IPS-18a (cell line): Measurements from ENCODE around the gene PXDN.
"Not testable (repeated sequence)": the region's sequence is repeated elsewhere in the genome, so short reads cannot be mapped to it uniquely, and the experiment has no call there.

Experiments used
- H3K27ac ChIP-seq: one replicate; pipeline ENCODE4 v1.5.1; 2013; ENCODE audit warnings: low read length
- H3K27me3 ChIP-seq: one replicate; pipeline ENCODE4 v1.6.1; 2013; ENCODE audit warnings: mild to moderate bottlenecking, low read length; ENCODE audit not compliant: control insufficient read depth, insufficient read depth
- H3K36me3 ChIP-seq: one replicate; pipeline ENCODE4 v1.6.1; 2013; ENCODE audit warnings: low read depth, low read length; ENCODE audit not compliant: control insufficient read depth
- H3K4me1 ChIP-seq: one replicate; pipeline ENCODE4 v1.6.1; 2013; ENCODE audit warnings: low read depth, low read length; ENCODE audit not compliant: control insufficient read depth
- H3K4me3 ChIP-seq: one replicate; pipeline ENCODE4 v1.5.1; 2013; ENCODE audit warnings: low read length
- H3K9ac ChIP-seq: one replicate; pipeline ENCODE4 v1.6.1; 2013; ENCODE audit warnings: mild to moderate bottlenecking, low read length, moderate library complexity
- H3K9me3 ChIP-seq: one replicate; pipeline ENCODE4 v1.6.1; 2013; ENCODE audit warnings: low read depth, low read length; ENCODE audit not compliant: control insufficient read depth

Gene PXDN

GRCh38 chr2:1627628-1628381 lies 116.5 kb downstream of the PXDN start:
- H3K4me3 ChIP-seq = no peak overlapping the region
- H3K27me3 ChIP-seq = no peaks in the 10 kb centered on the region
- peaks cover 4% of the 10 kb centered on the region for H3K36me3 ChIP-seq
- no peaks in the 10 kb centered on the region for H3K9me3 ChIP-seq
- H3K4me1 ChIP-seq = peaks cover 25% of the 10 kb centered on the region
- H3K27ac ChIP-seq = no peak overlapping the region
- no peak overlapping the region for H3K9ac ChIP-seq

DNA sequence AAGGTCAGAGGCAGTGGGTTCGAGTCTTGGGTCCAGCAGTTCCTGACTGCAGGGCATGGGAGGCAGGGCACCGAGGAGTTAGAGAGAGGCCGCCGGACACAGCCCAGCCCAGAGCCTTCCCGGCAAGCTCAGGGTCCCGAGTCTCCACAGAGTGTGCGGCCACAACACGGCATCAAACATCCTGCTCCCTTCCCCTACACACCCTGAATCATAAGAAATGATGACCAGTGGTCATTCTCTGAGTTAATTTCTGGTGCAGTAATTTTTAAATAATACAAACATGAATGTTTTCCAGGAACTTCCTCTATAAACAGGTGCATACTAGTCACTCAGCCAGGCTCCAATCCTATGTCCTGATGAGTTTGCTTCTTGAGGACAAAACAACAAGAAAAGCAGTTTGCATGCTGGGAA lies 118.0 kb downstream of the PXDN start:
- Histone ChIP-seq H3K9me3 (no peaks in the 10 kb centered on the region), H3K36me3 (no peaks in the 10 kb centered on the region), H3K4me3 (peak overlapping the region; percentile 53), H3K27ac (peak overlapping the region; percentile 84), H3K27me3 (no peaks in the 10 kb centered on the region), H3K4me1 (peaks cover 25% of the 10 kb centered on the region), H3K9ac (peak overlapping the region; percentile 57)

DNA sequence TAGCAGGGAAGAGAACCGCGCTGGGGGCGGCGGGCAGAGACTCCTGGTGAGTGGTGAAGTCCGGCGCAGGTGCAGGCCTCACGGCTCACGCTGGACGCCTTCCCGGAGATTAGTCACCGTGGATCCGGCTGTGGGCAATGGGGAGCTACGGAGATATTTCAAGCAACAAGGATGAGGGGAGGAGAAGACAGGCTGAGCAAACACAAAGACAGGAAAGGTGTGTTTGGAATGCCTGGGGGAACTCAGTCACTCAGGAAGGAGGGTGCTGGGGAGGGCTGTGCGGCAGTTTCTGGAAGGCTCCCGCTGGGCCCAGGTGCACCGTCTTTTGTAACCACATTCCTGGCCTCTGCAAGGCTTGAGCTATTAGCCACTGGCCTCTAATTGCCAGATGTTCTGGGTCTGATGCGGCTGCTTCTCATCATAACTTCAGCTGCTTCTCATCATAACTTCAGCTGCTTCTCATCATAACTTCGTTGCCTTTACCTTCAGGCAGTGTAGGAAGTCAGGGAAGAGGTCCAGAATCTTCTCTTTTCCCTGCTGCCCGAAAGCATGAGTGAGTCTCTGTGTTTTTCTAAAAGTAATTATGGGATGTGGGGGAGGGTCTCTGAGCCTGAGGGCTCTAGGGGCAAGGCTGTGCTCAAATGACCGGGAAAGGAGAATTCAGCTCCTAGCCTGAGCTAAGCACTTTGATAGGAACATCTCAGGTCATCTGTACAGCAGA lies 118.9 kb downstream of the PXDN start:
- Histone ChIP-seq H3K27ac (peak overlapping the region; percentile 84), H3K4me1 (peaks cover 25% of the 10 kb centered on the region), H3K4me3 (peak overlapping the region; percentile 53), H3K9me3 (no peaks in the 10 kb centered on the region), H3K9ac (peak overlapping the region; percentile 57), H3K27me3 (no peaks in the 10 kb centered on the region), H3K36me3 (no peaks in the 10 kb centered on the region)

DNA sequence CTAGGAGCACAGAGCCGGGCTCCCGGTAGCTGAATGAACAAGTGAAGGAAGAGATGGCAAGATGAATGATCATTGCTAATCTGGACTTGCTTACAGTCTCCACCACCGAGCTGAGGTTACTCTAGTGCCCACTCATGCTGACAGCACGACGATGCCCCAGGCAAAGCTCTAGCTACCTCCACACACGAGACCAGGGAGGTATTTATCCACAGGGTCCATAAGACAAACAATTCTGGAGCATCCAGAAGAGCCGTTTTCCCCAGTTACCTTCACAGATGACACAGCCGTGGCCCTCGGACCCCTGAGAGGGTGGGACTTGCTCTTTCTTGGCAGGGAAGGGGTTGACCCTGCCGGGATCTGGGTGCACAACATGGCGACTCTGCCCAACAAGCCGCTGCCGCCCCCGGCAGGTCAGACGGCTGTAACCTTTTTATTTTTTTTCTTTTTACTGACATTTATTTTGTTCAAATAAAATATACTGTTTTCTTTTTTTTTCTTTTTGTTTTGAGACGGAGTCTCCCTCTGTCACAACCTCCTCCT lies 120.3 kb downstream of the PXDN start:
- no peaks in the 10 kb centered on the region for H3K9me3 ChIP-seq
- no peak overlapping the region for H3K9ac ChIP-seq
- no peaks in the 10 kb centered on the region for H3K27me3 ChIP-seq
- no peak overlapping the region for H3K27ac ChIP-seq
- H3K36me3 ChIP-seq = no peaks in the 10 kb centered on the region
- H3K4me1 ChIP-seq = peaks cover 31% of the 10 kb centered on the region
- no peak overlapping the region for H3K4me3 ChIP-seq

DNA sequence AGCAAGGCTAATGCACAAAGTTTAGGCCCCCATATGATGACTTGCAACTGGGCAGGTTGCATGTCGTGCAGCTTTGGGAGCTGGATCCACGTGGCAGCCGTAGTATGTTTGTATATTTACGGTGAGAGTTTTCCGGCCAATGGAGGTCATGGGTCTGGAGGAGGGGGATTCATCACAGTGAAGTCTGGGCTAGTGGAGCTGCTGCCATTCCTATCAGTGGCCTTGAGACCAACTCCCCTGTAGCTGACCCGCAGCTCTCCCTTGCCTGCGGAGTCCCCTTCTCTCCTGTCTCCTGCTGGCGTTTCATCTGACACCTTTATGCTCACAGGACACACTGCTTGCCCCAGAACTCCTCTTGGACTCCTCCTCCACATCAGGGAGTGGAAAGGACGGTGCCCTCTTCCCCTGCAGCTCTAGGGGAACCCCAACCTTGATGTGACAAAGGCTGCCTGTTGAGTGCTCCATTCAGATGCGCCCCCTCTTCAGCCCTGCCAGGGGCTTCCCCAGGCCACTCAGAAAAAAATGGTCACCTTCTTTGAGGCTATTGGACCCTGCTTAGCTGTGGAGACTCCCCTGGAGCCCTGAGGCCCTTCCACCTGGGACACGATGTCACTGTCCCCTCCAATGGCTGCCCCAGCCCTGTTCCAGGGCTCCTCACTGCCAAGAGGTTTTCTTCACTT lies 121.7 kb downstream of the PXDN start:
- Histone ChIP-seq H3K9ac (no peak overlapping the region), H3K36me3 (no peaks in the 10 kb centered on the region), H3K4me3 (no peak overlapping the region), H3K4me1 (peaks cover 33% of the 10 kb centered on the region), H3K27ac (no peak overlapping the region), H3K9me3 (no peaks in the 10 kb centered on the region), H3K27me3 (no peaks in the 10 kb centered on the region)

DNA sequence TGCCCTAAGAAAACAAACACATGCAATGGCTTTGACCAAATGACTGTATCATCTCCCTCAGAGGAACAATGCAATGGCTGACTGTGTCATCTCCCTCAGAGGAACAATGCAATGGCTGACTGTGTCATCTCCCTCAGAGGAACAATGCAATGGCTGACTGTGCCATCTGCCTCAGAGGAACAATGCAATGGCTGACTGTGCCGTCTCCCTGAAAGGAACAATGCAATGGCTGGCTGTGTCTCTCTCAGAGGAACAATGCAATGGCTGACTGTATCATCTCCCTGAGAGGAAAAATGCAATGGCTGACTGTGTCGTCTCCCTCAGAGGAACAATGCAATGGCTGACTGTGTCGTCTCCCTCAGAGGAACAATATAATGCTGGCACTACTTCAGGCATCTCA lies 122.3 kb downstream of the PXDN start:
- H3K9ac ChIP-seq, H3K27me3 ChIP-seq, H3K4me3 ChIP-seq, H3K9me3 ChIP-seq, H3K36me3 ChIP-seq, H3K27ac ChIP-seq: not testable (repeated sequence)
- peaks cover 27% of the 10 kb centered on the region for H3K4me1 ChIP-seq

DNA sequence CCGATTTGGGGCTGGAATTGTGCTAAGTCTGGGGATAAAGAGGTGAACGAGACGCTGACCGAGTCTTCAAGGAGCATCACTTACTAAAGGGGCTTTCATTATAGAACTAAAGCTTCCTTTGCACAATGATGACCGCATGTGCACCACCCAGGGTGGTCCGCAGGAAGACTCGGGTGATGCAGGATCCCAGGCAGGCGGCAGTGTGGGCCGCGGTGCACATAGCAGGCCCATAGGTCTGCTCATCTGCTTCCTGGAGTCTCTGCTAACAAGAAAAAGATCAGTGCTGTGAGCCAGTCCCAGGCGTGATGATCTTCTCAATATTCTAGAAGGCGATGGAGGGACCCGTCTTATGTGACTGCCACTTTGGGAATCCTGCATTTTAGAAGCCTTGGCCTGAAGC lies 122.8 kb downstream of the PXDN start:
- H3K27me3 ChIP-seq = no peaks in the 10 kb centered on the region
- H3K9ac ChIP-seq = no peak overlapping the region
- H3K4me3 ChIP-seq = no peak overlapping the region
- no peaks in the 10 kb centered on the region for H3K9me3 ChIP-seq
- H3K4me1 ChIP-seq = peaks cover 27% of the 10 kb centered on the region
- H3K27ac ChIP-seq = no peak overlapping the region
- H3K36me3 ChIP-seq = no peaks in the 10 kb centered on the region

GRCh38 chr2:1621041-1621440 lies 123.3 kb downstream of the PXDN start:
- Histone ChIP-seq H3K9me3 (no peaks in the 10 kb centered on the region), H3K9ac (no peak overlapping the region), H3K4me1 (peaks cover 22% of the 10 kb centered on the region), H3K27ac (no peak overlapping the region), H3K27me3 (no peaks in the 10 kb centered on the region), H3K4me3 (no peak overlapping the region), H3K36me3 (no peaks in the 10 kb centered on the region)

DNA sequence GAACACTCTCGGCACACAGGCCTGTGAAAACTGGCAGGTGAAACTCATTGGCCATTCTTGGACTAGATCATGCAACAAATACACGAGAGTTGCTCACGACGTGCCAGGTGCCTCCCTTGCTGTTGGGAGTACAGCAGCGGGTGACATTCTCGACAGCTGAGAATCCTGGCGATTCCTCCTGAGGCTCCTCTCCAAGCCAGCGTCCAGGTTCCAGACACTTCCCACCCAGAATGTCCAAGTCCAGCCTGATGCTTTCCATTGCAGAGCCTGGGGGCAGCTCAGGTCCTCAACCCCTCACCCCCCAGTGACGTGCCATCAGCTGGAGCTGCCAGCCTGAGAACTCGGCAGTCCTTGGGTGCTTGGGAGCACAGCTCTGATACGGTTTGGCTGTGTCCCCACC lies 124.2 kb downstream of the PXDN start:
- H3K4me1 ChIP-seq = peaks cover 19% of the 10 kb centered on the region
- H3K9ac ChIP-seq = no peak overlapping the region
- no peak overlapping the region for H3K27ac ChIP-seq
- H3K27me3 ChIP-seq = no peaks in the 10 kb centered on the region
- no peaks in the 10 kb centered on the region for H3K9me3 ChIP-seq
- H3K4me3 ChIP-seq = no peak overlapping the region
- no peaks in the 10 kb centered on the region for H3K36me3 ChIP-seq

DNA sequence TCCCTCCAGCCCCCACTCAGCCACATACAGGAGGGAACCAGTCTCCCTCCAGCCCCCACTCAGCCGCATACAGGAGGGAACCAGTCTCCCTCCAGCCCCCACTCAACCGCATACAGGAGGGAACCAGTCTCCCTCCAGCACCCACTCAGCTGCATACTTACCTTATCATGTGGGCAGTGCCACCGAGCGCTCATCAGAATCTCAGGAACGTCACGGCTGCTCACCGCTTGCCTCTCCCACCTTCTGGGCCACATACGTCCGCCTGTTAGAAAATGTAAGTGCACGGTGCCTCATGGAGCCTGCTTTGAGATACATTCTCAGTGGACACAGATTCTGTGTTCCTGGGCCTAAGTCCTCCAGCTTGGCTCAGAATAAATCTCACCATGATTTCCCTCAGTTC lies 124.8 kb downstream of the PXDN start:
- Histone ChIP-seq H3K4me1 (peaks cover 23% of the 10 kb centered on the region), H3K27me3 (no peaks in the 10 kb centered on the region), H3K4me3 (no peak overlapping the region), H3K9ac (no peak overlapping the region), H3K36me3 (no peaks in the 10 kb centered on the region), H3K27ac (no peak overlapping the region), H3K9me3 (no peaks in the 10 kb centered on the region)

DNA sequence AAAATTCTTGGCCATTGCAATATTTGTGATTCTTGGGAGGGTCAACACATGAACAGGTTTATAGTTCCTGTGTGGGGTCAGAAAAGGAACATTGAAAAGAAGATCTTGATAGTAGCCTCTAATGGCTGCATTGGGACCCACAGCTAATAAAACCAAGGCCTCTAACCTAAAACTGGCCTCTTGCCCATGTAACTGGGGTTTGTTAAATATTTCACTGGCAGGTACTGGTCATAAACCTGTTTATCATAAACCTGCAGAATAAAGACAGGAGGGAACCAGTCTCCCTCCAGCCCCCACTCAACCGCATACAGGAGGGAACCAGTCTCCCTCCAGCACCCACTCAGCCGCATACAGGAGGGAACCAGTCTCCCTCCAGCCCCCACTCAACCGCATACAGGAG lies 125.3 kb downstream of the PXDN start:
- no peaks in the 10 kb centered on the region for H3K27me3 ChIP-seq
- H3K4me3 ChIP-seq = no peak overlapping the region
- peaks cover 27% of the 10 kb centered on the region for H3K4me1 ChIP-seq
- H3K36me3 ChIP-seq = no peaks in the 10 kb centered on the region
- H3K9ac ChIP-seq = no peak overlapping the region
- no peaks in the 10 kb centered on the region for H3K9me3 ChIP-seq
- no peak overlapping the region for H3K27ac ChIP-seq
